PC-3 (cell line): ENCODE data around the gene ST7. TPM values are rescaled to one million over a fixed set of nuclear protein-coding genes. Genes with fewer than 3 reads are reported as not detected.

Experiments
- ATAC-seq: fragments of 200-7000 bp; cut with Tn5 transposase; 2 replicates; pipeline ENCODE4 v1.9.1; 2020; ENCODE audit warnings: mild to moderate bottlenecking, moderate library complexity
- BruUV-seq: library from RNA; stranded (reverse); fragments of 400-500 nt; replicated peaks from 2 replicates; lab custom pipeline; 2021; lab: Mats Ljungman, UMichigan
- CTCF ChIA-PET: fragments of 300-600 bp; sonication (Branson Sonifier 250); formaldehyde crosslinking; loops from one replicate; lab custom pipeline; 2022; ENCODE audit warnings: antibody characterized with exemption; lab: Charles Lee
- POLR2A ChIA-PET: fragments of 300-600 bp; sonication (Branson Sonifier 250); formaldehyde crosslinking; loops from one replicate; lab custom pipeline; 2022; ENCODE audit warnings: antibody characterized with exemption; ENCODE audit not compliant: unreplicated experiment; lab: Charles Lee
- DNase-seq: peaks from one replicate; pipeline ENCODE4 v3.0.0-alpha.2; 2015
- H2AFZ ChIP-seq: fragments of 300-600 bp; sonication (generic); 2 replicates; pipeline ENCODE4 v1.6.0; 2016; ENCODE audit warnings: antibody characterized with exemption, low read length
- H3F3A ChIP-seq: fragments of 300-600 bp; sonication (generic); one replicate; pipeline ENCODE4 v1.6.0; 2017; ENCODE audit warnings: antibody characterized with exemption, low read length, control low read depth, mild to moderate bottlenecking; ENCODE audit not compliant: unreplicated experiment
- H3K27ac ChIP-seq: fragments of 300-600 bp; sonication (generic); 2 replicates; pipeline ENCODE4 v1.5.1; 2016; ENCODE audit warnings: mild to moderate bottlenecking, low read length
- H3K27me3 ChIP-seq: fragments of 300-600 bp; sonication (generic); 2 replicates; pipeline ENCODE4 v1.6.1; 2016; ENCODE audit warnings: low read length, mixed read lengths
- H3K36me3 ChIP-seq: fragments of 300-600 bp; sonication (generic); 2 replicates; pipeline ENCODE4 v1.6.1; 2016; ENCODE audit warnings: low read depth, mixed run types, low read length, mixed read lengths
- H3K4me1 ChIP-seq: fragments of 300-600 bp; sonication (generic); 2 replicates; pipeline ENCODE4 v1.5.1; 2016; ENCODE audit warnings: low read length; ENCODE audit not compliant: insufficient read depth
- H3K4me2 ChIP-seq: fragments of 300-600 bp; sonication (generic); 2 replicates; pipeline ENCODE4 v1.6.0; 2016; ENCODE audit warnings: low read length
- H3K4me3 ChIP-seq: fragments of 300-600 bp; sonication (generic); 2 replicates; pipeline ENCODE4 v1.5.1; 2016; ENCODE audit warnings: mild to moderate bottlenecking, low read length, mixed read lengths
- H3K79me2 ChIP-seq: fragments of 300-600 bp; sonication (generic); 2 replicates; pipeline ENCODE4 v1.6.1; 2017; ENCODE audit warnings: low read length, mixed read lengths
- H3K9ac ChIP-seq: fragments of 300-600 bp; sonication (generic); 2 replicates; pipeline ENCODE4 v1.6.0; 2016; ENCODE audit warnings: mild to moderate bottlenecking, low read length
- H3K9me2 ChIP-seq: fragments of 300-600 bp; sonication (generic); replicated peaks from 2 replicates; pipeline ENCODE4 v1.6.1; 2016; ENCODE audit warnings: mixed run types, low read length, mixed read lengths
- H3K9me3 ChIP-seq: fragments of 300-600 bp; sonication (generic); 2 replicates; pipeline ENCODE4 v1.6.1; 2016; ENCODE audit warnings: low read length, mixed read lengths
- H4K20me1 ChIP-seq: fragments of 300-600 bp; sonication (generic); 2 replicates; pipeline ENCODE4 v1.6.1; 2016; ENCODE audit warnings: low read length, mixed read lengths
- EZH2 ChIP-seq: fragments of 300-600 bp; sonication (generic); IDR thresholded peaks from one replicate; pipeline ENCODE4 v1.6.1; 2017; ENCODE audit warnings: antibody characterized with exemption, mild to moderate bottlenecking, low read length; ENCODE audit not compliant: unreplicated experiment
- EZH2phosphoT487 ChIP-seq: fragments of 300-600 bp; sonication (generic); IDR thresholded peaks from 2 replicates; pipeline ENCODE4 v1.6.1; 2018; ENCODE audit warnings: mild to moderate bottlenecking, antibody characterized with exemption, low read length, borderline replicate concordance
- intact Hi-C: fragments of 100-400 bp; cut with micrococcal nuclease; formaldehyde crosslinking; loops from 2 replicates; pipeline ENCODE4 v1.9.0; 2023
- total RNA-seq: library from RNA; depleted of rRNA; stranded (reverse); fragments of >200 nt; gene quantifications from 2 replicates; pipeline ENCODE4 v1.2.3, GENCODE V29; 2014
- TF ChIP-seq, protein P1 (sequence below): fragments of 300-600 bp; sonication (generic); conservative IDR thresholded peaks from 2 replicates; pipeline ENCODE4 v1.5.1; 2017; ENCODE audit warnings: antibody characterized with exemption, low read depth, mild to moderate bottlenecking, low read length

The ST7 gene
- total RNA-seq, 1 experiment from 2014 or later = 19.7 TPM

GRCh38 chr7:117122536-117122935 is 169.2 kb downstream of the ST7 start:
- POLR2A ChIA-PET = no interaction called here
- no peak for TF ChIP-seq EZH2
- TF ChIP-seq, protein P1, sequence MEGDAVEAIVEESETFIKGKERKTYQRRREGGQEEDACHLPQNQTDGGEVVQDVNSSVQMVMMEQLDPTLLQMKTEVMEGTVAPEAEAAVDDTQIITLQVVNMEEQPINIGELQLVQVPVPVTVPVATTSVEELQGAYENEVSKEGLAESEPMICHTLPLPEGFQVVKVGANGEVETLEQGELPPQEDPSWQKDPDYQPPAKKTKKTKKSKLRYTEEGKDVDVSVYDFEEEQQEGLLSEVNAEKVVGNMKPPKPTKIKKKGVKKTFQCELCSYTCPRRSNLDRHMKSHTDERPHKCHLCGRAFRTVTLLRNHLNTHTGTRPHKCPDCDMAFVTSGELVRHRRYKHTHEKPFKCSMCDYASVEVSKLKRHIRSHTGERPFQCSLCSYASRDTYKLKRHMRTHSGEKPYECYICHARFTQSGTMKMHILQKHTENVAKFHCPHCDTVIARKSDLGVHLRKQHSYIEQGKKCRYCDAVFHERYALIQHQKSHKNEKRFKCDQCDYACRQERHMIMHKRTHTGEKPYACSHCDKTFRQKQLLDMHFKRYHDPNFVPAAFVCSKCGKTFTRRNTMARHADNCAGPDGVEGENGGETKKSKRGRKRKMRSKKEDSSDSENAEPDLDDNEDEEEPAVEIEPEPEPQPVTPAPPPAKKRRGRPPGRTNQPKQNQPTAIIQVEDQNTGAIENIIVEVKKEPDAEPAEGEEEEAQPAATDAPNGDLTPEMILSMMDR = no peak
- no peak for TF ChIP-seq EZH2phosphoT487
- H3K9me3 ChIP-seq = no peaks in the 10 kb centered on the region
- H3K79me2 ChIP-seq = 0 out of 2 replicates have a peak, but pooled peaks cover 4% of the 10 kb centered on the region
- no peaks in the 10 kb centered on the region for H3K36me3 ChIP-seq
- H3F3A ChIP-seq = peaks cover 4% of the 10 kb centered on the region
- no peak for ATAC-seq
- no peak overlapping the region for H3K4me3 ChIP-seq
- no peaks in the 10 kb centered on the region for H4K20me1 ChIP-seq
- H3K4me2 ChIP-seq = peak overlapping the region; percentile 11
- BruUV-seq = no TSS peak
- CTCF ChIA-PET = interaction anchor here (0.7 kb wide), 1 partner anchor 36 kb away, joined by 3 read pairs; no protein-coding TSS in a partner anchor
- peak; percentile 35 for DNase-seq
- no peak overlapping the region for H3K27ac ChIP-seq
- peaks cover 58% of the 10 kb centered on the region for H3K4me1 ChIP-seq
- no peaks in the 10 kb centered on the region for H3K27me3 ChIP-seq
- no peak overlapping the region for H2AFZ ChIP-seq
- no peaks in the 10 kb centered on the region for H3K9me2 ChIP-seq
- no peak overlapping the region; the same call in 1 of the 2 replicates for H3K9ac ChIP-seq
- intact Hi-C loops = loop anchor here (5.0 to 10.0 kb wide), 3 partner anchors 115 to 948 kb away; no protein-coding TSS in a partner anchor

DNA sequence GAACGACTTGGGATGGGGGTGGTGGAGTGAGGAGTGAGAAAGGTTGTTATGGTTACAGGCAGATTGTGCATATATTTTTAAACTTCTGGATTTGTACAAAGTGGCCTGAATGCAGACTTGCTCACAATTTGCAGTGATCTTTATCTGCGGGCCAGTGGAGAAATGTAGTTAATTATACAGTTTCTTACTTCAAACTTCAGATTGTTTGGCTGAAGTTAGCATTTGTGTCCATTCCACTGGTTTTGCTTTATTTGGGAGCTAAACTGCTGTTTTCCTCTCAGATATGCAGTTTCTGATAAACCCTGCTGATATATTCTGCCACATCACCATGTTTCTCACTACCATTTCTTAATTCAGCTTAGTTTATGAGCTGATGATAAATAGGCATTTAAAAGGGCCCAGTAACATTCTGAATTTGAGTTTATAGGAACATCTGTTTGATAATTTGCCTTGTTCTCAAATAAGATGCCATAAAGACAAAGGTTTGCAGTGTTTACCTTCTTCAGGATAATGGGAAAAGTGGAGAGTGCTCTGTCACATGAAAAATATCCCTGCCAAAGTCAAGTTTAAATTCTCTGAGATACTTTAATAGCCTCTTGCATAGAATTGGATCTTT is 170.1 kb downstream of the ST7 start:
- Histone ChIP-seq H4K20me1 (no peaks in the 10 kb centered on the region), H3F3A (peaks cover 4% of the 10 kb centered on the region), H3K27ac (peak overlapping the region; percentile 43), H2AFZ (no peak overlapping the region), H3K36me3 (no peaks in the 10 kb centered on the region), H3K4me3 (no peak overlapping the region), H3K4me1 (peaks cover 58% of the 10 kb centered on the region), H3K9me2 (no peaks in the 10 kb centered on the region), H3K79me2 (0 out of 2 replicates have a peak, but pooled peaks cover 4% of the 10 kb centered on the region), H3K27me3 (no peaks in the 10 kb centered on the region), H3K9ac (no peak overlapping the region; the same call in 1 of the 2 replicates), H3K9me3 (no peaks in the 10 kb centered on the region), H3K4me2 (peak overlapping the region; percentile 11; the same call in 1 of the 2 replicates)
- intact Hi-C loops = loop anchor here (5.0 to 10.0 kb wide), 3 partner anchors 116 to 949 kb away; no protein-coding TSS in a partner anchor
- DNase-seq (no peak), ATAC-seq (peak; percentile 18)
- BruUV-seq = no TSS peak
- TF ChIP-seq, protein P1 = no peak
- TF ChIP-seq EZH2phosphoT487 = no peak
- no peak for TF ChIP-seq EZH2
- ChIA-PET CTCF (interaction anchor here (0.7 kb wide), 1 partner anchor 35 kb away, joined by 3 read pairs; no protein-coding TSS in a partner anchor), POLR2A (interaction anchor here (0.5 to 0.6 kb wide), 2 partner anchors 8 to 278 kb away, joined by 3 to 14 read pairs; no protein-coding TSS in a partner anchor)
